GM18511 (cell line): ENCODE data around the gene EYA3.
"Not testable (repeated sequence)": the region's sequence is repeated elsewhere in the genome, so short reads cannot be mapped to it uniquely, and the experiment has no call there.

ENCODE experiments used
- ATAC-seq: cut with Tn5 transposase; IDR thresholded peaks from one replicate; pipeline ENCODE4 v1.9.1; 2021; ENCODE audit warnings: mild to moderate bottlenecking, moderate library complexity; ENCODE audit not compliant: unreplicated experiment

The EYA3 gene

DNA sequence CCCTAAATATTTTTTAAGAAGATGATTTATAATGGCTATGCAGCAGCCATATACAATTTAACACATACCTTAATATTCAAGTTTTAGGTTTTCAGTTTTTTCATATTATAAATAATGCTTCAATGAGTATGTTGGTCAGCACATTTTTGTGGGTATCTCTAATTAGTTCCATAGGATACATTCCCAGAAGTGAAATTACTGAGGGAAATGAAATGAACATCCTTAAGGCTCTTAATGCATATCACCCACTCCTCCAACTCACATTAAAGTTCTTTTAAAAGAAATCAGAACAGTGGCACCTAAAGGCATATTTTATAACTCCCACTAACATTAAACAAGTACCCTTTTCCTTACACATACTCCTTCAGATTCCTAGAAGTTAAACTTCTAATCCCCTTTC is 56.1 kb downstream of the EYA3 start:
- no peak for ATAC-seq

GRCh38 chr1:28031173-28031572 is 57.2 kb downstream of the EYA3 start:
- no peak for ATAC-seq

GRCh38 chr1:28028873-28029654 is 59.3 kb downstream of the EYA3 start:
- ATAC-seq: no peak

GRCh38 chr1:28027660-28028059 is 60.8 kb downstream of the EYA3 start:
- ATAC-seq: no peak

GRCh38 chr1:28027238-28027637 is 61.2 kb downstream of the EYA3 start:
- ATAC-seq: no peak

DNA sequence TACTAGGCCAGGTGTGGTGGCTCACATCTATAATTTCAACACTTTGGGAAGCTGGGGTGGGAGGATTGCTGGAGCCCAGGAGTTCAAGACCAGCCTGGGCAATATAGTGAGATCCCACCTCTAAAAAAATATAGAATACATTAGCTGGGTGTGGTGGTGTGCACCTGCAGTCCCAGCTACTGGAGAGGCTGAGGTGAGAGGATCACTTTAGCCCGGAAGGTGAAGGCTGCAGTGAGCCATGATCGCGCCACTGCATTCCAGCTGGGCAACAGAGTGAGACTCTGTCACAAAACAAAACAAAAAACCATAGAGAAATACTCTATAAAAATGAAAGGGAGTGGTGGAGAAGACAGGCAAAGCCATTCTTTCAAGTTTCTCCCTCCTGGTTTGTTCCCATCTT is 62.1 kb downstream of the EYA3 start:
- ATAC-seq: no peak

DNA sequence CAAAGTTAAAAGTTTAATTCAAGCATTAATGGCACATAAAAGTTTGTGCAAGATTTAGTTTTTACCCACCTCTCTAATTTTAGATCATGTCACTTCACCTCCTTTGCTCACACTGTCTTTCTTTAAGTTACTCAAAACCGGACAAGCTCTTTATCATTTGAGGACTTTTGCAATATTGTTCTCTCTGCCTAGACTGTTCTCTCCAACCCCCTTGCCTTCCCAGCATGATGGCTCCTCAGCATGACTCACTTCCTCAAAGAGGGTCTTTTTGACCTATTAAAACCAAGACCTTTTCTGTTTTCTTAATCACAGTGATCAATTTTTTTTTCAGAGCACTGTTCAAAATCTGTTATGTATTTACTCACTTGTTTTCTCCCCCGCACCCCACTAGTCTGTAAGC is 67.3 kb downstream of the EYA3 start:
- ATAC-seq: no peak

GRCh38 chr1:28010969-28011368 is 77.4 kb downstream of the EYA3 start:
- no peak for ATAC-seq

DNA sequence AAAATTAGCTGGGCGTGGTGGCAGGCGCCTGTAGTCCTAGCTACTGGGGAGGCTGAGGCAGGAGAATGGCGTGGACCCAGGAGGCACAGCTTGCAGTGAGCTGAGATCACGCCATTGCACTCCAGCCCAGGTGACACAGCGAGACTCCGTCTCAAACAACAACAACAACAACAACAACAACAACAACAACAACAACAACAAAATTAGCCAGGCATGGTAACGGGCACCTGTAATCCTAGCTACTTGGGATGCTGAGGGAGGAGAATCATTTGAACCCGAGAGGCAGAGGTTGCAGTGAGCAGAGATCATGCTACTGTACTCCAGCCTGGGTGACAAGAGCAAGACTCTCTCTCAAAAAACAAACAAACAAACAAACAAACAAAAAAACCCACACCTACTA is 85.3 kb downstream of the EYA3 start:
- ATAC-seq: not testable (repeated sequence)

- ATAC-seq: no peak
These were observed 85.8 kb downstream of the EYA3 start for GRCh38 chr1:28002600-28002999.

- no peak for ATAC-seq
These were observed 89.4 kb downstream of the EYA3 start for GRCh38 chr1:27999055-27999454.

GRCh38 chr1:27994526-27994925 is 93.9 kb downstream of the EYA3 start:
- ATAC-seq: not testable (repeated sequence)

- no peak for ATAC-seq
These were observed 94.3 kb downstream of the EYA3 start for GRCh38 chr1:27994060-27994459.

DNA sequence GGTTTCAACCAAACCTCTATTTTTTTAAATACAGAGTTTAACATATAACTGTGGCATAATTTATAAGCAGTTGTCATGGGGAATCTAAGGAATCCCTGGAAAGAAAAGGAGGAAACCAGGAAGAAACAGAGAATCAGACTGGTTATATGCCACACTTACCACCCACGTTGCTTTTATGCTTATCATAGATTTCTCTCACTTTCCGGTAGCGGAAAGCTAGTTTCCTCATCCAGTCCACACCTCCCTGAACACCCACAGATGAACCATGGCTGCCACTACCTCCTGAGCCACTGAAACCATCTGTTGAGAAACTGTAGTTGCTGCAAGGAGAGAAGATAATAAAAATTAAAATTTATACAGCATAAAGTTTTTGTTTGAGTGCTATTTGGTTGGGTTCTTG is 95.2 kb downstream of the EYA3 start:
- ATAC-seq: no peak

- ATAC-seq: no peak
These were observed 96.1 kb downstream of the EYA3 start for GRCh38 chr1:27992276-27992675.

GRCh38 chr1:27990920-27991537 is 97.4 kb downstream of the EYA3 start:
- ATAC-seq: no peak

- no peak for ATAC-seq
These were observed 107.3 kb downstream of the EYA3 start for GRCh38 chr1:27981145-27981544.

DNA sequence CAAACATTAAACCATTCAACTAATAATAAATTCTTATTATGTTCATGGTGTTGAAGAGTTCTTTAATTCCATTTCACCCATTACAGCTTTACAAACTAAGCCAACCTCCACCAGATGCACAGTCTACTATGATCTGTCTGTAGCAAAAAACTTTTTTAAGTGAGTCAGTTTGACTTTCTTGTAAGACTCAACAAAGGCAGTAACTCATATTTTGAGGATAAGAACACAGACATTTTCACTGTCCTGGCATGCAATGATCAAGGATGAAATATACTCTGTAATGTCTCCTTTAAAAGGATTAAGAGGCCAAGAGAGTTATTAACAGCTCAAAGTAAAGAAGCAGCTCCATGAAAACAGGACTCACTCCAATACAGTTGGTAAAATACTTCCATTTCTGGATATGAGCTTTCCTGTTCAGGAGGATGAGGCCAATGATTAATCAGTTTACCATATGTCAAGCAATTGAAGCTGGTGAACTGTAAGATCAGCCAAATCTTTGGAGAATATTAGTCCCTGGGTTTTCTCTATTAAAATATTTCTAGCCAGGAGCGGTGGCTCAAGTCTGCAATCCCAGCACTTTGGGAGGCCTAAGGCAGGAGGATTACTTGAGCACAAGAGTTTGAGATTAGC is 108.1 kb downstream of the EYA3 start:
- ATAC-seq: no peak

- ATAC-seq: no peak
These were observed 108.6 kb downstream of the EYA3 start for GRCh38 chr1:27979859-27980201.

GRCh38 chr1:27979151-27979858 is 109.1 kb downstream of the EYA3 start:
- ATAC-seq: no peak

- no peak for ATAC-seq
These were observed 114.0 kb downstream of the EYA3 start for GRCh38 chr1:27974417-27974781.
